HG02571 (cell line): ENCODE data around the gene PTPRN2.

Experiments used
- ATAC-seq: cut with Tn5 transposase; IDR thresholded peaks from one replicate; pipeline ENCODE4 v1.9.1; 2021; ENCODE audit warnings: mild to moderate bottlenecking, moderate library complexity; ENCODE audit not compliant: unreplicated experiment

PTPRN2 gene

GRCh38 chr7:158028290-158028941, 559.2 kb downstream of the PTPRN2 start:
- ATAC-seq, result no peak

- ATAC-seq, result no peak
Measured at GRCh38 chr7:158027646-158028045, 560.0 kb downstream of the PTPRN2 start.

GRCh38 chr7:158026636-158027265, 560.9 kb downstream of the PTPRN2 start:
- ATAC-seq, result no peak

GRCh38 chr7:158025686-158026600, 561.7 kb downstream of the PTPRN2 start:
- ATAC-seq, result no peak

- no peak for ATAC-seq
Measured at GRCh38 chr7:158024881-158025280, 562.7 kb downstream of the PTPRN2 start.

- no peak for ATAC-seq
Measured at GRCh38 chr7:158024351-158024715, 563.3 kb downstream of the PTPRN2 start.

GRCh38 chr7:158023681-158024350, 563.8 kb downstream of the PTPRN2 start:
- ATAC-seq, result no peak

GRCh38 chr7:158023157-158023556, 564.5 kb downstream of the PTPRN2 start:
- ATAC-seq, result no peak

- ATAC-seq, result no peak
Measured at GRCh38 chr7:158022601-158023000, 565.0 kb downstream of the PTPRN2 start.

GRCh38 chr7:158021836-158022235, 565.8 kb downstream of the PTPRN2 start:
- no peak for ATAC-seq

GRCh38 chr7:158020706-158021095, 566.9 kb downstream of the PTPRN2 start:
- no peak for ATAC-seq

GRCh38 chr7:158019726-158020705, 567.6 kb downstream of the PTPRN2 start:
- no peak for ATAC-seq

GRCh38 chr7:158018971-158019645, 568.5 kb downstream of the PTPRN2 start:
- no peak for ATAC-seq

- ATAC-seq, result no peak
Measured at GRCh38 chr7:158018098-158018762, 569.4 kb downstream of the PTPRN2 start.

- ATAC-seq, result no peak
Measured at GRCh38 chr7:158017111-158018097, 570.2 kb downstream of the PTPRN2 start.

GRCh38 chr7:158016180-158017097, 571.2 kb downstream of the PTPRN2 start:
- no peak for ATAC-seq
